GM13976 (cell line): ENCODE data around the gene TACR1.

ENCODE experiments used
- DNase-seq: peaks from one replicate; pipeline ENCODE4 v3.0.0; 2012; ENCODE audit warnings: low spot score
- CTCF ChIP-seq: IDR thresholded peaks from 2 replicates; pipeline ENCODE4 v1.5.1; 2012; ENCODE audit warnings: borderline replicate concordance, mild to moderate bottlenecking; ENCODE audit not compliant: insufficient read depth; ENCODE audit errors: extremely low read depth, missing control alignments, control extremely low read depth
- in situ Hi-C: fragments of 300-500 bp; cut with MboI; formaldehyde crosslinking; loops from one replicate; pipeline ENCODE4 v1.12.0; 2022; ENCODE audit warnings: low sequenced_read_pairs, mixed read lengths, inconsistent platforms; ENCODE audit not compliant: unreplicated experiment

The TACR1 gene

DNA sequence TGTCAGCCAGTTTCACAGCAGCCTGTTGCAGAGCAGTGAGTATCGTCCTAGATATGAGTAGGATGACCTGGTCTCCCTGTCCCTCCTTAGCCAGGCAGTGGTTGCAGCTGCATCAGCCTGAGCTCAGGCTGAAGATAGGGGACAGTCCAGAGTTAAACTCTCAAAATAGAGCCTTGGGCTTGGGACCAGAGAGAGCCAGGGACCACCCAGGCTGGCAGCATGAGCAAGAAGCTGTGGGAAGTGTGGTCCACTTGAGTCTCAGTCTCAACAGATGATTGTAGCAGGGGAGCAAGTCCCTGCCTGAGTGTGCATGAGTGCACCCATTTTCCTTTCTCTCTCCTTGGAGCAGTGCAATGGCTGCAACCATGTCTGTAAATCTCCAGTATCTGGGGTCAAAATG lies 38.0 kb upstream of the TACR1 start:
- in situ Hi-C loops, result loop anchor here (25.0 kb wide), 1 partner anchor 325 kb away; no protein-coding TSS in a partner anchor
- TF ChIP-seq CTCF, result no peak
- DNase-seq, result no peak

- in situ Hi-C loops, result loop anchor here (25.0 kb wide), 1 partner anchor 322 kb away; no protein-coding TSS in a partner anchor
- no peak for DNase-seq
- no peak for TF ChIP-seq CTCF
These were observed 34.6 kb upstream of the TACR1 start for GRCh38 chr2:75233965-75234364.

DNA sequence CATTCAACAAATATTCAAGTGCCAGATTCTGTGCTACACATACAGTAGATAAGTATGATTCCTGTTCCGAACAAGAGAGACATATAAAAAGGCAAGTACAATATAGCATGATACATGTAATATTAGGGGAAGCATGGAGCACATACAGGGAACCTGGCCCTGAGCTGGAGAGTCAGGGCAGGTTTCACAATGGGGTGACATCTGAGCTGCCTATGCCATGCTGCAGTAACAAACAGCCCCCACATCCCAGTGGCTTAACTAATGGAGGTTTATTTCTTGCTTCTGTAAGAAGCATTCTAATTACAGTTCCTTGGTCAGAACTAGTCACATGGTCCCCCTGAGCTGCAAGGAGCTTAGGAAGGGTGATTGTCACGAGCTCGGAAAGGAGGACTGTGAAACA lies 27.3 kb upstream of the TACR1 start:
- no peak for TF ChIP-seq CTCF
- in situ Hi-C loops, result loop anchor here (25.0 kb wide), 1 partner anchor 314 kb away; no protein-coding TSS in a partner anchor
- DNase-seq, result no peak

DNA sequence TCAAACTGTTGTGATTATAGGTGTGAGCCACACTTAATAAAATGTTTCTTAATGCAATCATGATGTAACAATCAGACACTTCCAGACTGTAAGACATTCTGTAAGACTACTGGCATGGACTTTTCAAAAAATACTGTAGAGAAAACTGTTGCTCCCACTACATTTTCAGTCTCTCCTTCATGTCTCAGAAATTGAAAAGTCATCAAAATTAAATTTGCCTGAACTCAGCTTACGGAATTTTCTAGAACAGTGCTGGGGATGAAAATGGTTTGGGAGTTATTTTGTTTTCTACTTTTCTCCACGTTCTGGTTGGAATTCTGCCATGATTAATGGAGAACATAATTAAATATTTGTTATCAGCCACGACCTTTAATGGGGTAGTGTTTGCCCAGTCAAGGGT lies 26.8 kb upstream of the TACR1 start:
- TF ChIP-seq CTCF, result no peak
- in situ Hi-C loops, result loop anchor here (25.0 kb wide), 1 partner anchor 314 kb away; no protein-coding TSS in a partner anchor
- DNase-seq, result no peak

- DNase-seq, result no peak
- in situ Hi-C loops, result loop anchor here (25.0 kb wide), 1 partner anchor 312 kb away; no protein-coding TSS in a partner anchor
- no peak for TF ChIP-seq CTCF
These were observed 25.3 kb upstream of the TACR1 start for GRCh38 chr2:75224636-75225094.

GRCh38 chr2:75222527-75222926 lies 23.2 kb upstream of the TACR1 start:
- in situ Hi-C loops, result no loop called here
- no peak for TF ChIP-seq CTCF
- DNase-seq, result no peak
